Right forelimb (tissue), 1 donor: ENCODE data around the gene SBF2.

Experiments used
- DNase-seq: peaks from one replicate; pipeline ENCODE4 v3.0.0-alpha.2; 2018

Gene SBF2

DNA sequence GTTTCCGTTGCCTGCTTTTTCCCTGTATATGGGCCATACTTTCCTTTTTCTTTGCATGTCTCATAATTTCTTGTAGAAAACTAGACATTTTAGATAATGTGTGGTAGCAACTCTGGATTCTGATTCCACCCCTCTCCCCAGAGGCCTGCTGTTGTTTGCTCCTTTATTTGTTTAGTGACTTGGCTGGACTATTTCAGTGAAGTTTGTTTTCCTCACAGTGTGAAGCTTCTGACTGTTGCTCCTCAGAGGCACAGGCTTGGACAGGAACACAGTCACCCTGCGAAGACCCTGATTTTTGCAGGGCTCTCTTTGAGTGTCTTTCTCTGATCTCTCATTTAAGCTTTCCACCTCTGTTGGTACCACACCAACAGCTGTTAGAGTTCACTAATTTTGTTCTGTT, 557.7 kb downstream of the SBF2 start:
- no peak for DNase-seq

DNA sequence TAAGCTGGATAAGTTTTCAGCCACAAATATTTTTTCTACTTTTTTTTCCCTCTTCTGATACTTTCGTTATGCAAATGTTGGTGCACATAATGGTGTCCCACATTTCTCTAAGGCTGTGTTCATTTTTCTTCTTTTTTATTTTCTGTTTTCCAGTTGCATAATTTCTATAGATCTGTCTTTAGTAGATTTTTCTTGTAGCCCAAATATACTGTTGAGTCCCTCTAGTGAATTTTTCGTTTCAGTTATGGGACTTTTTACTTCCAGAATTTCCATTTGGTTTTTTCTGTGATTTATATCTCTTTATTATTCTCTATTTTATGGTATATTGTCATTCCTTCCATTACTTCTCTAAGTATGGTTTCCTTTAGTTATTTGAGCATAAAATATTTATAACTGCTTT, 558.1 kb downstream of the SBF2 start:
- no peak for DNase-seq

- DNase-seq, result no peak
Observed at GRCh38 chr11:9735236-9735635, 558.8 kb downstream of the SBF2 start.

DNA sequence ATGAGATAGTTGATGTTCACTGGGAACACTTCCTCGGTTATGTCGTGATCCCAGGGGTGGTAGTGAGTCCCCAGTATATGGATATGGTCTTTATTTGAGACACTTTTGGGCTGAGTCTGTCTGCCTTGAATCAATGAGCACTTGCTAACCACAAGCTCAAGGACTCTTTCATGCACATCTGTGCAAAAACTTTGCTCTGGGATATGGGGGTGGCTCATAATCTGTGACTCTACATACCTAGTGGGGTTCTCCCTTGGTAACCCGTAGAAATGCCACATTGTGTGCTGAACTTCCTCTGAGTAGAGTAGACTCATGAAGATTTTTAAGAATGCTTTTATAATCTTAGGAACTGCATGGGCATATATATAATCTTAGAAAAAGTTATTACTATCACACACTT, 560.8 kb downstream of the SBF2 start:
- DNase-seq, result no peak

- DNase-seq, result no peak
Observed at GRCh38 chr11:9732453-9732852, 561.6 kb downstream of the SBF2 start.

DNA sequence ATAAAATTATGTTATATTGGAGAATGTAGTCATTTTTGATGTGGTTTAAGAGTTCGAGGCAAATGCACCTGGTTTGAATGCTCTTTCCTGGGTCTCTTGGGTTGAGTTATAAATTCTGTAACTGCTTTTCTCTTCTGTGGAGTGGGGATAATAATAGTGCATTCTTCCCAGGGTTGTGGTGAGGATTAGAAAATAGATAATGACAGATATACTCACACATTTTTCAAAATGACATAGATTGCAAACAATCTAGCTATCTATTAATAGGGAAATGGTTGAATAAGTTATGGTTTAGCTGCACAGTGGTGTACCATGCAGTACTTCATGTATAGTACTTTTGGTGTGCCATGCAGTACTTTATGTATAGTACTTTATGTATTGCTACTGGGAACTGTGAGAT, 562.8 kb downstream of the SBF2 start:
- no peak for DNase-seq
